Measurements from ENCODE around the gene NADK2. TPM values are rescaled to one million over a fixed set of nuclear protein-coding genes. Genes with fewer than 3 reads are reported as not detected.

NADK2 gene
- total RNA-seq, 2 donors from 2014 or later = 13.1 to 19.6 TPM

GRCh38 chr5:36178524-36178890 lies 63.2 kb downstream of the NADK2 start:
- Mint-ChIP-seq H3K36me3 (peaks cover 42% of the 10 kb centered on the region), H3K9me3 (no peaks in the 10 kb centered on the region), H3K27me3 (no peaks in the 10 kb centered on the region), H3K4me3 (no peak overlapping the region), H3K4me1 (ENCODE audit: low read depth in 2 of 2) (peaks cover 4 to 11% of the 10 kb centered on the region in 2 donors), H3K27ac (no peak overlapping the region)
- DNase-seq (ENCODE audit: low spot score) (no peak), ATAC-seq (no peak)

- ATAC-seq = no peak
- H3K9me3 Mint-ChIP-seq = no peaks in the 10 kb centered on the region
- no peak for DNase-seq (ENCODE audit: low spot score)
- peaks cover 42% of the 10 kb centered on the region for H3K36me3 Mint-ChIP-seq
- H3K4me1 Mint-ChIP-seq (ENCODE audit: low read depth in 2 of 2) = peaks cover 4 to 11% of the 10 kb centered on the region in 2 donors
- no peaks in the 10 kb centered on the region for H3K27me3 Mint-ChIP-seq
- H3K27ac Mint-ChIP-seq = peak overlapping the region; percentile 21 to 31
- H3K4me3 Mint-ChIP-seq = no peak overlapping the region
Observed at GRCh38 chr5:36177715-36178523, 63.8 kb downstream of the NADK2 start.

GRCh38 chr5:36177154-36177553 lies 64.6 kb downstream of the NADK2 start:
- H3K4me1 Mint-ChIP-seq (ENCODE audit: low read depth in 2 of 2) = peaks cover 4 to 11% of the 10 kb centered on the region in 2 donors
- DNase-seq (ENCODE audit: low spot score) (no peak), ATAC-seq (peak in 1 of 2 donors; percentile 66)
- H3K9me3 Mint-ChIP-seq = no peaks in the 10 kb centered on the region
- peaks cover 42% of the 10 kb centered on the region for H3K36me3 Mint-ChIP-seq
- peak overlapping the region; percentile 20 for H3K4me3 Mint-ChIP-seq
- H3K27ac Mint-ChIP-seq = peak overlapping the region; percentile 21 to 31
- H3K27me3 Mint-ChIP-seq = no peaks in the 10 kb centered on the region

GRCh38 chr5:36175043-36175442 lies 66.7 kb downstream of the NADK2 start:
- Mint-ChIP-seq H3K36me3 (peaks cover 35% of the 10 kb centered on the region), H3K4me3 (no peak overlapping the region), H3K27ac (no peak overlapping the region), H3K9me3 (no peaks in the 10 kb centered on the region), H3K27me3 (no peaks in the 10 kb centered on the region), H3K4me1 (ENCODE audit: low read depth in 2 of 2) (peaks cover 4 to 11% of the 10 kb centered on the region in 2 donors)
- no peak for ATAC-seq
- no peak for DNase-seq (ENCODE audit: low spot score)

GRCh38 chr5:36174119-36174518 lies 67.6 kb downstream of the NADK2 start:
- Mint-ChIP-seq H3K27ac (peak overlapping the region; percentile 2 to 6), H3K4me3 (no peak overlapping the region), H3K9me3 (no peaks in the 10 kb centered on the region), H3K4me1 (ENCODE audit: low read depth in 2 of 2) (peaks cover 4 to 11% of the 10 kb centered on the region in 2 donors), H3K36me3 (peaks cover 31% of the 10 kb centered on the region), H3K27me3 (no peaks in the 10 kb centered on the region)
- DNase-seq (ENCODE audit: low spot score) = no peak
- ATAC-seq = peak; percentile 51 to 65

- no peak for DNase-seq (ENCODE audit: low spot score)
- no peak for ATAC-seq
- Mint-ChIP-seq H3K4me1 (ENCODE audit: low read depth in 2 of 2) (peaks cover 4 to 11% of the 10 kb centered on the region in 2 donors), H3K4me3 (no peak overlapping the region), H3K36me3 (peaks cover 27% of the 10 kb centered on the region), H3K27me3 (no peaks in the 10 kb centered on the region), H3K27ac (no peak overlapping the region), H3K9me3 (no peaks in the 10 kb centered on the region)
Observed at GRCh38 chr5:36173426-36173825, 68.3 kb downstream of the NADK2 start.

GRCh38 chr5:36172599-36172998 lies 69.1 kb downstream of the NADK2 start:
- H3K4me3 Mint-ChIP-seq = no peak overlapping the region
- no peak overlapping the region for H3K27ac Mint-ChIP-seq
- H3K36me3 Mint-ChIP-seq = peaks cover 33% of the 10 kb centered on the region
- no peaks in the 10 kb centered on the region for H3K9me3 Mint-ChIP-seq
- DNase-seq (ENCODE audit: low spot score) (no peak), ATAC-seq (no peak)
- no peaks in the 10 kb centered on the region for H3K27me3 Mint-ChIP-seq
- peaks cover 4 to 11% of the 10 kb centered on the region in 2 donors for H3K4me1 Mint-ChIP-seq (ENCODE audit: low read depth in 2 of 2)

- peaks cover 32% of the 10 kb centered on the region for H3K36me3 Mint-ChIP-seq
- DNase-seq (ENCODE audit: low spot score) (no peak), ATAC-seq (no peak)
- H3K4me3 Mint-ChIP-seq = no peak overlapping the region
- H3K9me3 Mint-ChIP-seq = no peaks in the 10 kb centered on the region
- H3K27ac Mint-ChIP-seq = no peak overlapping the region
- H3K4me1 Mint-ChIP-seq (ENCODE audit: low read depth in 2 of 2) = peaks cover 0 to 2% of the 10 kb centered on the region in 2 donors
- H3K27me3 Mint-ChIP-seq = no peaks in the 10 kb centered on the region
Observed at GRCh38 chr5:36170832-36171424, 70.8 kb downstream of the NADK2 start.

GRCh38 chr5:36168737-36169136 lies 73.0 kb downstream of the NADK2 start:
- Mint-ChIP-seq H3K4me1 (ENCODE audit: low read depth in 2 of 2) (no peaks in the 10 kb centered on the region), H3K4me3 (no peak overlapping the region), H3K27me3 (no peaks in the 10 kb centered on the region), H3K36me3 (peaks cover 18% of the 10 kb centered on the region), H3K9me3 (no peaks in the 10 kb centered on the region), H3K27ac (no peak overlapping the region)
- DNase-seq (ENCODE audit: low spot score) (no peak), ATAC-seq (no peak)

GRCh38 chr5:36164461-36164860 lies 77.3 kb downstream of the NADK2 start:
- Mint-ChIP-seq H3K4me3 (no peak overlapping the region), H3K27ac (no peak overlapping the region), H3K9me3 (no peaks in the 10 kb centered on the region), H3K36me3 (peaks cover 30% of the 10 kb centered on the region), H3K4me1 (ENCODE audit: low read depth in 2 of 2) (peaks cover 4 to 22% of the 10 kb centered on the region in 2 donors), H3K27me3 (no peaks in the 10 kb centered on the region)
- DNase-seq (ENCODE audit: low spot score) (no peak), ATAC-seq (no peak)

GRCh38 chr5:36162810-36163486 lies 78.8 kb downstream of the NADK2 start:
- Mint-ChIP-seq H3K36me3 (peaks cover 31% of the 10 kb centered on the region), H3K27me3 (no peaks in the 10 kb centered on the region), H3K27ac (no peak overlapping the region), H3K4me1 (ENCODE audit: low read depth in 2 of 2) (peaks cover 8 to 33% of the 10 kb centered on the region in 2 donors), H3K4me3 (no peak overlapping the region), H3K9me3 (no peaks in the 10 kb centered on the region)
- DNase-seq (ENCODE audit: low spot score) (no peak), ATAC-seq (no peak)

- Mint-ChIP-seq H3K4me1 (ENCODE audit: low read depth in 2 of 2) (peaks cover 13 to 33% of the 10 kb centered on the region in 2 donors), H3K27me3 (no peaks in the 10 kb centered on the region), H3K9me3 (no peaks in the 10 kb centered on the region), H3K4me3 (no peak overlapping the region), H3K36me3 (peaks cover 32% of the 10 kb centered on the region), H3K27ac (no peak overlapping the region)
- no peak for ATAC-seq
- DNase-seq (ENCODE audit: low spot score) = no peak
Observed at GRCh38 chr5:36161361-36161760, 80.4 kb downstream of the NADK2 start.

- H3K4me3 Mint-ChIP-seq = no peak overlapping the region
- no peak for ATAC-seq
- H3K27ac Mint-ChIP-seq = no peak overlapping the region
- no peaks in the 10 kb centered on the region for H3K27me3 Mint-ChIP-seq
- peaks cover 39% of the 10 kb centered on the region for H3K36me3 Mint-ChIP-seq
- H3K9me3 Mint-ChIP-seq = no peaks in the 10 kb centered on the region
- DNase-seq (ENCODE audit: low spot score) = no peak
- peaks cover 17 to 40% of the 10 kb centered on the region in 2 donors for H3K4me1 Mint-ChIP-seq (ENCODE audit: low read depth in 2 of 2)
Observed at GRCh38 chr5:36160617-36161016, 81.1 kb downstream of the NADK2 start.

GRCh38 chr5:36158144-36158543 lies 83.6 kb downstream of the NADK2 start:
- Mint-ChIP-seq H3K27me3 (no peaks in the 10 kb centered on the region), H3K4me3 (no peak overlapping the region), H3K27ac (no peak overlapping the region), H3K4me1 (ENCODE audit: low read depth in 2 of 2) (peaks cover 29 to 52% of the 10 kb centered on the region in 2 donors), H3K9me3 (no peaks in the 10 kb centered on the region), H3K36me3 (peaks cover 45% of the 10 kb centered on the region)
- ATAC-seq (no peak), DNase-seq (ENCODE audit: low spot score) (no peak)

All from natural killer cell treated with Interleukin-12 subunit alpha and Interleukin-12 subunit beta and Interleukin-15 and Interleukin-18, amount 100 ng/mL, for 72 hours (primary cell).